SW 1271 (cell line): ENCODE data around the gene UFD1.
"Not testable (repeated sequence)": the region's sequence is repeated elsewhere in the genome, so short reads cannot be mapped to it uniquely, and the experiment has no call there.

Experiments used
- DNase-seq, 2 experiments: peaks; one replicate each; lab custom pipeline; 2025; lab: John Stamatoyannopoulos, UW

Gene UFD1

GRCh38 chr22:19448739-19449421 is 30.1 kb downstream of the UFD1 start:
- no peak for DNase-seq

DNA sequence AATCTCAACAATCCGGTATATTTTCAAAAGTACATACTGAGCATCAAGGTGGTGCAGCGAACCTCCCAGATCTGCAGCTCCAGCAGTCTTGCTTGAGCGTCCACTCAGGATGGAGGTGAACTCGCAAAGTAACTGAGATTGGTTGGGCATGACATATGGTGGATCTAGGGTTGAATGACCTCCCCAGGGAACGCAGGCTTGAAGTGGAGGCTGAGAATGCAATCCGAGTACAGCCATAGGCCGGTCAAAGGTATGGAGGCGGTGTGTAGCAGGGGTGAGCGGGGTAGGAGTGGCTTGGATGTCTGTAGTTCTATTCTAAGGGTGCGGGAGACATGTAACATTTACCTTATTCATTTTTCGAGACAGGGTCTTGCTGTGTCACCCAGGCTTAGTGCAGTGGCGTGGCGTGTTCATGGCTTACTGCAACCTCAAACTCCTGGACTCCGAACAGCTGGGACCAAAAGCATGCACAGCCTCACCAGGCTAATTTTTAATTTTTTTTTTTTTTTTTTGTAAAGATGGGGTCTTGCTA is 30.9 kb downstream of the UFD1 start:
- DNase-seq = peak in 1 of 2 experiments; percentile 20

GRCh38 chr22:19447330-19448075 is 31.5 kb downstream of the UFD1 start, which contains the start of gene C22orf39:
Gene C22orf39 (minus strand): TSS chr22:19447711. CDS start chr22:19447688, 23 bp downstream.
- DNase-seq = peak; percentile 66 to 91

DNA sequence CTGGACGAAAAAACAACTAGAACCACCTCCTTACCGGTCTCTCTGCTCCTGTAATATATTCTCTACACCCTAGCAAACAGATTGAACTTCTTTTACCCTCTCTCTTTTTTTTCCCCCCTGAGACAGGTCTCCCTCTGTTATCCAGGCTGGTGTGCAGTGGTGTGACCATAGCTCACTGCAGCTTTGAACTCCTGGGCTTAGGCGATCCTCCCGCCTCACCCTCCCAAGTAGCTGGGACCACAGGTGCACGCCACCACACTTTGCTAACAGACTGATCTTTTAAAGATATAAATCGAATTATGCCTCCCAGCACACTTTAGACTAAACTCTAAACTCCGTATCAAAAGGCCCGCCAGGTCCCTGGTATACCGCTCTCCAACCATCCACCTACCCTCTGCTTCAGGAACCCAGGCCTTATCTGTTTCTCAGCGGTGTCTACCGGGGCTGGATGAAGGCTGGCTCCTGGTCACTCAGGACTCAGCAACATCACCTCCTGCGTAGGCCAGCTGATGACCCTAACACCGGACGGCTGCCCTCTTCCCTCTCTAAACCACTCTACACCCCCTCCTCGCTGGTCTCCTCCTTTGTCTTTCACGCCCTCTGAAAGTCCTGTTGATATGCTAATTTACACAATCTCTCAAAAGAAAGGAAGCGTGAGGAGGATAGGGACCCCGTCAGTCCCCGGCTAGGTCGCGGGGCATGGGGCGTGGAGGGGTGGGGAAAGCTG is 32.2 kb downstream of the UFD1 start:
- DNase-seq = peak in 1 of 2 experiments; percentile 21

DNA sequence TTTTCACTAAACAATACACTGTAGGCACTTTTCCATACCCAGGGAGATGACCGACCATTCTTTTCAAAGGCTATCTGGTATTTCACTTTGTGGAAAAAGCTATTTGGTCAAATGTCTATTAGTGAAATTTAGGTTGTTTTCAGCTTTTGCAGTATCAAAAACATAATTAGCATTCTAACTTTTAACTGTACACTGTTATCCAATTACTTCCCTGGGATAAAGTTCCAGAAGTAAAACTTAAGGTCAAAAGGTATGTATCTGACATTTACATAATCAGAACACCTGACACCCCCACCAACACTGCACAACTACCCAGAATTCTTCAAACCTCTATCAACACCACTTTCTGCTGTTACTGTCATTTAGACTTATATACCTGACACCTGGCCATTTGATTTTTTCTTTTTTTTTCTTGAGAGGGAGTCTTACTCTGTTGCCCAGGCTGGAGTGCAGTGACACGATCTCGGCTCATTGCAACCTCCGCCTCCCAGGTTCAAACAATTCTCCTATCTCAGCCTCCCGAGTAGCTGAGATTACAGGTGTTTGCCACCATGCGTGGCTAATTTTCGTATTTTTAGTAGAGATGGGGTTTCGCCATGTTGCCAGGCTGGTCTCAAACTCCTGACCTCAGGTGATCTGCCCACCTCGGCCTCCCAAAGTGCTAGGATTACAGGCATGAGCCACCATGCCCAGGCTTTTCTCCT is 33.6 kb downstream of the UFD1 start:
- DNase-seq = not testable (repeated sequence)

DNA sequence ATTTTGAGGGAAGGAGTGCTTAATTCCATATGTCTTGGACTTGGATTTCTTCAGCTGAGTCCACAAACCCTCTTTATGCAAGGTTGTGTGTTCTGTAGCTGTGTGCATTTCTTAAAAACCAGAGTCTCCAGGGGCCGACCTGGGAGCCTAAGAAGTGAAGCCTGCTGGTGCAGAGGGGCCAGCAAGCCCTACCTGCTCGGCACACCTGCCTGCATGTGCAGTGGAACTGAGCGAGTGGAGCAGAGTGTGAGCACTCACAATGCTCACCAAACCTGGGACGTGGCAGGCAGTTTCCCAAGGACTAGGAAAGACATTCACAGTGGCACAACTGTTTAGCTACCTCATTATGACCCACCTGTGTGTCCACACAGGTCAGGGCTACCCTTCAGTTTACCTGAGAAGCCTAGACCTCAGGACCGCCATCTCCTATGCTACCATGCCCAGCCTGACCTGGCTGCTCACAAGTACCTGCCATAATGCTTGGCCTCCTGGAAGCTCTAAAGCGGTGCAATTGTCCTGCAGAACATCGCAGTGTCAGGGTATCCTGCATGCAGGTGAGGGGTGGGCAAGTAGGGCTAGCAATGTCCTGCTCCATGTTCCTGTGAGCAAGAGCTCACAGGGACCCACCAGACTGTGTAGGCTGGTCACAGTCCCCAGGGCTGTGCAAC is 35.3 kb downstream of the UFD1 start:
- DNase-seq = no peak

DNA sequence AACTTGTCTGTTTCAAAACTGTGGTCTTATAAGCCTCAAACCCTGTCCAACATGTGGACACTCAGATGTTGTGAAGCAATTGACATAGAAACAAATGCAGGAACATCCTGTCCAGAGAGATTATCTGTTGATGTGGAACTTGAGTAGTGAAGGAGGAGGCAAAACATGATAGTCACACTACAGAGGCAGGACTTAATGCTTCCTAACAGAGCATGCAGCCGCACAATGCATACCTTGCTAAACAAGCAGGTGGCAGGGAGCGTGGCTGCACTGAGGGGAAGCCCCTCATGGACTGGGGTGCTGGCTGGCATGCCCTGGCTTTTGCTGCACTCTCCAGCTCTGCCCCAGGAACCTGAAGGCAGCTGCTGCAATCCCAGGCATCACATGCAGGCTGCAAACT is 36.8 kb downstream of the UFD1 start:
- no peak for DNase-seq

GRCh38 chr22:19440411-19441195 is 38.4 kb downstream of the UFD1 start:
- DNase-seq = no peak

DNA sequence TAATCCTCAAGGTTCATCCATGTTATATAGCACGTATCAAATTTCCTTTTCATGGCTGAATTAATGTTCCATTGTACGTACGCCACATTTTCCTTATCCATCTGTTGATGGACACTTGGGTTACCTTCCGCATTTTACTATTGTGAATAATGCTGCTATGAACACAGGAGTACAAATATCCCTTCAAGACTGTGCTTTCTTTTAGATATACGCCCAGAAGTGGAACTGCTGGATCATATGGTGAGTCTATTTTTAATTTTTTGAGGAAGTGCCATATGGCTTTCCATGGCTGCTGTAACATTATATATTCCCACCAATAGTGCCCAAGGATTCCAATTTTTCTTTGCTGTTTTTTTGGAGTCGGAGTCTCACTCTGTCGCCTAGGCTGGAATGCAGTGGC is 40.7 kb downstream of the UFD1 start:
- DNase-seq = no peak

GRCh38 chr22:19436444-19437161 is 42.4 kb downstream of the UFD1 start:
- not testable (repeated sequence) for DNase-seq

DNA sequence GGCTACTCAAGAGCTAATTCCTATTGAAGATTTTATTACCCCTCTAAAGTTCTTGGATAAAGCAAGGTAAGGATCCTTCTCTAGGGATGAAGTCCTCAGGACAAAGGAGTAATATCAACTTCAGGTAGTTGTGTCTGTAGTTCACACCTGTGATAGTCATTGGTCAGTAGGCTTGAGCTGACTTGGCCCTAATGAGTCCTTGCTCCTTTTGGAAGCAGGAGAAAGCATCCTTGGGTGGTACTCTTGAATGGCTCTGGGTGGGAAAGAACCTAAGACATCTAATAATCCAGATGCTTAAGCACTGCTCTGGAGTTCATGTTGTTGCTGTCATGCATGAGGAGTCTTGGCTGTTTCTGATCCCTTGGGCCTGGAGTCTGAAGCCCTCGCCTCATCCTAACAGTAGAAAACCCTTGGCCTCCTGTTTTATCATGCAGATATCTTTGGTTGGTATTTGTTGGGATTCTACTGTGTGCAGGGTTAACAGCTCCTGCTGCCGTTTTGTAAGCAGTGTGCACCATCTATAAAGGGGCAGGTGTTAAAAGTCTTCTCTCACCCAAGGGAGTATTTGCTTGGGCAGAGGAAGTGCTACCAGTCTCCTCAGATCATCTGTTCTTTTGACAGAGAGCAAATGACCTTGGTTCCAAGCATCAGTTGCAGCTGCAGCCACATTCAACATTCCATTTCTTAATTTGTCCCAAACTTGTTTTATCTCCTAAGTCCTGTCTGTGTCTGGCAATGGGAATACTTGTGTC is 44.0 kb downstream of the UFD1 start:
- no peak for DNase-seq

GRCh38 chr22:19434401-19434800 is 44.6 kb downstream of the UFD1 start:
- no peak for DNase-seq

- DNase-seq = peak; percentile 75 to 82
Measured at GRCh38 chr22:19432133-19432851, 46.7 kb downstream of the UFD1 start, which contains the start of gene MRPL40. Gene MRPL40 (plus strand): TSS chr22:19432545. CDS start chr22:19432555, 10 bp downstream.

- DNase-seq = peak; percentile 8 to 45
Measured at GRCh38 chr22:19431649-19432132, 47.3 kb downstream of the UFD1 start, which contains the start of gene HIRA. Gene HIRA (minus strand): TSS chr22:19431733. CDS start chr22:19431476, 257 bp downstream.

DNA sequence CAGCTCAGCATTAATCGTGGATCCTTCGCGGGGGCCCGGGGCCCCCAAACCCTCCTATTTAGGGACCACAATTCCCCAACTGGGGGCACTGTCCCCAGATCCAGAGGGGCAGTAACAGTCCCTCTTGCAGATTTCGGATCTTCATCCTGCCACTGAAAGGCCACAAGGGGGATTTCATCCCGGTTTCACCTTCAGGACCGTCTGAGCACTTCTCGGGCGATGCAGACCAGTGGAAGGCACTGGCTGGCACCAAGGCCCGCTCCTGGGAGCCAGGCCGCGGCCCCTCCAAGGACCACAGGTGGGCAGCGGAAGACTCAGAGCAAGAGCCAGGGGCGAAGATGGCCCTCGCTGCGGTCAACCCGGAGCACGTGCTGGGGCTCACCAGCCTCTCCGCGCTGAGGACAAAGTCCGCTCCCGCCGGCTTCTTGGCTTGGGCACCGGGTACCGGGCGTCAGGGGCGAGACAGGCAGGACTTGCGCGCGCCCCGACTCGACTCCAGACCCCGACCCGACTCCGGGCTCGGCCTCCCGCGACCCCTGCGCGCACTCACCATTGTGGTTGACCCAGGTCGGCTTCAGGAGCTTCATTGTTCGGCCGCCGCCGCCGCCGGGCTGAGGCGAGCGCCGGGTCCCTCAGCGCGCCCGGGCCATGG is 48.0 kb downstream of the UFD1 start:
- DNase-seq = no peak

GRCh38 chr22:19429950-19430889 is 48.8 kb downstream of the UFD1 start:
- no peak for DNase-seq
